Neuronal stem cell (in vitro differentiated cells): ENCODE data around the gene CCS.

Experiments
- DNase-seq: peaks from one replicate; pipeline ENCODE4 v3.0.0-alpha.2; 2013; ENCODE audit warnings: low spot score
- H2AFZ ChIP-seq: one replicate; pipeline ENCODE4 v1.6.1; 2013; ENCODE audit warnings: mild to moderate bottlenecking, low read length, inconsistent platforms
- H2AK5ac ChIP-seq: 2 replicates; pipeline ENCODE4 v1.6.1; 2013; ENCODE audit warnings: low read depth, mild to moderate bottlenecking, inconsistent platforms, low read length, moderate library complexity, mixed read lengths
- H2BK120ac ChIP-seq: 2 replicates; pipeline ENCODE4 v1.6.1; 2013; ENCODE audit warnings: low read depth, mild to moderate bottlenecking, inconsistent platforms, low read length, moderate library complexity, mixed read lengths
- H2BK12ac ChIP-seq: one replicate; pipeline ENCODE4 v1.6.1; 2013; ENCODE audit warnings: low read length, inconsistent platforms
- H2BK15ac ChIP-seq: 2 replicates; pipeline ENCODE4 v1.6.1; 2013; ENCODE audit warnings: mild to moderate bottlenecking, low read length, inconsistent platforms, mixed read lengths
- H2BK5ac ChIP-seq: one replicate; pipeline ENCODE4 v1.6.1; 2013; ENCODE audit warnings: inconsistent platforms, mild to moderate bottlenecking, low read length, moderate library complexity
- H3K14ac ChIP-seq: one replicate; pipeline ENCODE4 v1.6.1; 2013; ENCODE audit warnings: low read length, inconsistent platforms
- H3K18ac ChIP-seq: 2 replicates; pipeline ENCODE4 v1.6.1; 2013; ENCODE audit warnings: low read length, inconsistent platforms
- H3K23ac ChIP-seq: 2 replicates; pipeline ENCODE4 v1.6.1; 2013; ENCODE audit warnings: low read depth, mild to moderate bottlenecking, mixed read lengths, low read length, inconsistent platforms; ENCODE audit not compliant: poor library complexity
- H3K27ac ChIP-seq: replicated peaks from 3 replicates; pipeline ENCODE4 v1.5.1; 2013; ENCODE audit warnings: low read length, inconsistent platforms
- H3K27me3 ChIP-seq, 3 experiments: 2 replicates each; pipeline ENCODE4 v1.6.1; 2013; ENCODE audit warnings: low read length in 3 of 3, mild to moderate bottlenecking in 2 of 3, inconsistent platforms in 1 of 3, low read depth in 1 of 3, mixed read lengths in 1 of 3, moderate library complexity in 1 of 3; ENCODE audit not compliant: control insufficient read depth in 3 of 3, insufficient read depth in 3 of 3
- H3K36me3 ChIP-seq, 2 donors: replicated peaks in 1 of 2; 2 replicates each; pipeline ENCODE4 v1.6.1; 2013; ENCODE audit warnings: low read length in 2 of 2; ENCODE audit not compliant: control insufficient read depth in 2 of 2, insufficient read depth in 2 of 2
- H3K4ac ChIP-seq: 2 replicates; pipeline ENCODE4 v1.6.1; 2013; ENCODE audit warnings: inconsistent platforms, mild to moderate bottlenecking, low read length, moderate library complexity
- H3K4me1 ChIP-seq, 2 donors: 1 replicate in 1 of 2; 2 replicates in 1 of 2; pipeline ENCODE4 v1.6.1; 2013; ENCODE audit warnings: low read length in 2 of 2, low read depth in 1 of 2; ENCODE audit not compliant: control insufficient read depth in 2 of 2, insufficient read depth in 1 of 2
- H3K4me2 ChIP-seq: one replicate; pipeline ENCODE4 v1.6.1; 2013; ENCODE audit warnings: mild to moderate bottlenecking, low read length, inconsistent platforms; ENCODE audit not compliant: insufficient read depth, poor library complexity, severe bottlenecking
- H3K4me3 ChIP-seq, 2 donors: 2 replicates each; pipeline ENCODE4 v1.5.1; 2013; ENCODE audit warnings: low read length in 2 of 2, mild to moderate bottlenecking in 2 of 2, inconsistent platforms in 1 of 2, moderate library complexity in 1 of 2
- H3K79me1 ChIP-seq: one replicate; pipeline ENCODE4 v1.6.1; 2013; ENCODE audit warnings: low read depth, mild to moderate bottlenecking, inconsistent platforms, low read length, moderate library complexity
- H3K9ac ChIP-seq: one replicate; pipeline ENCODE4 v1.6.1; 2013; ENCODE audit warnings: mild to moderate bottlenecking, low read depth, low read length, inconsistent platforms; ENCODE audit not compliant: poor library complexity
- H3K9me3 ChIP-seq, 2 donors: replicated peaks in 1 of 2; 2 replicates each; pipeline versions ENCODE3 to v1.6.1; 2013; ENCODE audit warnings: low read length in 2 of 2, mild to moderate bottlenecking in 2 of 2, inconsistent platforms in 1 of 2, low read depth in 1 of 2, mixed read lengths in 1 of 2, moderate library complexity in 1 of 2; ENCODE audit not compliant: control insufficient read depth in 2 of 2, insufficient read depth in 1 of 2
- H4K8ac ChIP-seq: one replicate; pipeline ENCODE4 v1.6.1; 2013; ENCODE audit warnings: low read depth, mild to moderate bottlenecking, inconsistent platforms, low read length, moderate library complexity
- H4K91ac ChIP-seq: one replicate; pipeline ENCODE4 v1.6.1; 2013; ENCODE audit warnings: low read length, low read depth, mild to moderate bottlenecking, inconsistent platforms; ENCODE audit not compliant: poor library complexity
- WGBS, 2 donors: extraction: QIAGEN DNeasy Blood & Tissue Kit; methylation state at CpG; one replicate each; pipeline ENCODE4 v1.1.7; 2013; ENCODE audit warnings: missing lambda C conversion rate in 2 of 2, mixed read lengths in 1 of 2; ENCODE audit not compliant: insufficient read length in 2 of 2, insufficient replicate concordance in 1 of 2; ENCODE audit errors: extremely low coverage in 2 of 2; 5-methylcytosine and 5-hydroxymethylcytosine counted together

Gene CCS

GRCh38 chr11:66550887-66551286, 42.1 kb upstream of the CCS start:
- Histone ChIP-seq H2AFZ (no peak overlapping the region), H3K4me2 (no peak overlapping the region), H2BK15ac (no peak overlapping the region), H3K18ac (no peak overlapping the region), H3K79me1 (no peaks in the 10 kb centered on the region), H3K4me3 (no peak overlapping the region), H4K91ac (no peak overlapping the region), H2BK120ac (no peak overlapping the region), H3K27me3 (peaks cover 0 to 14% (median 0%) of the 10 kb centered on the region in 3 experiments), H2BK5ac (no peak overlapping the region), H3K9ac (no peak overlapping the region), H3K4ac (no peak overlapping the region), H2BK12ac (no peak overlapping the region), H4K8ac (no peak overlapping the region), H2AK5ac (peak overlapping the region; percentile 56), H3K4me1 (peaks cover 10 to 26% of the 10 kb centered on the region in 2 donors), H3K27ac (no peak overlapping the region), H3K9me3 (no peaks in the 10 kb centered on the region), H3K23ac (no peak overlapping the region), H3K36me3 (no peaks in the 10 kb centered on the region), H3K14ac (no peak overlapping the region)
- DNase-seq, result no peak
- WGBS, 2 donors, result no CpG with 5 or more reads among the region's 4 CpGs

GRCh38 chr11:66554602-66555001, 38.4 kb upstream of the CCS start:
- Histone ChIP-seq H2AFZ (no peak overlapping the region), H2BK5ac (peak overlapping the region; percentile 71), H3K9ac (no peak overlapping the region), H2BK15ac (no peak overlapping the region), H3K27ac (no peak overlapping the region), H3K4me3 (no peak overlapping the region), H3K4me2 (no peak overlapping the region), H3K4me1 (peaks cover 0 to 4% of the 10 kb centered on the region in 2 donors), H3K9me3 (no peaks in the 10 kb centered on the region), H2BK12ac (no peak overlapping the region), H3K79me1 (no peaks in the 10 kb centered on the region), H3K18ac (peak overlapping the region; percentile 19), H3K23ac (no peak overlapping the region), H2AK5ac (no peak overlapping the region), H4K91ac (no peak overlapping the region), H2BK120ac (no peak overlapping the region), H3K27me3 (peaks cover 0 to 14% (median 0%) of the 10 kb centered on the region in 3 experiments), H4K8ac (no peak overlapping the region), H3K14ac (no peak overlapping the region), H3K4ac (no peak overlapping the region), H3K36me3 (no peaks in the 10 kb centered on the region)
- DNase-seq, result no peak
- no CpG with 5 or more reads among the region's 5 CpGs for WGBS, 2 donors

- H3K9ac ChIP-seq, result no peak overlapping the region
- H2BK5ac ChIP-seq, result peak overlapping the region; percentile 66
These were observed 37.6 kb upstream of the CCS start for GRCh38 chr11:66555416-66555815.

GRCh38 chr11:66556086-66556485, 36.9 kb upstream of the CCS start:
- no peak overlapping the region for H4K8ac ChIP-seq
- peaks cover 0 to 14% (median 0%) of the 10 kb centered on the region in 3 experiments for H3K27me3 ChIP-seq
- H2BK120ac ChIP-seq, result no peak overlapping the region
- H3K9ac ChIP-seq, result no peak overlapping the region
- peaks cover 0 to 1% of the 10 kb centered on the region in 2 donors for H3K36me3 ChIP-seq
- peaks cover 0 to 4% of the 10 kb centered on the region in 2 donors for H3K4me1 ChIP-seq
- H2BK15ac ChIP-seq, result no peak overlapping the region
- peak overlapping the region; percentile 71 for H3K14ac ChIP-seq
- peak overlapping the region; percentile 64 for H3K18ac ChIP-seq
- no CpG with 5 or more reads among the region's 7 CpGs for WGBS, 2 donors
- H2AK5ac ChIP-seq, result no peak overlapping the region
- H3K23ac ChIP-seq, result peak overlapping the region; percentile 89
- no peak overlapping the region for H2AFZ ChIP-seq
- no peaks in the 10 kb centered on the region for H3K9me3 ChIP-seq
- no peak overlapping the region for H4K91ac ChIP-seq
- no peak overlapping the region for H3K4ac ChIP-seq
- no peak overlapping the region for H2BK12ac ChIP-seq
- no peak for DNase-seq
- no peak overlapping the region for H3K4me2 ChIP-seq
- H3K79me1 ChIP-seq, result no peaks in the 10 kb centered on the region
- H3K27ac ChIP-seq, result no peak overlapping the region
- H3K4me3 ChIP-seq, result no peak overlapping the region
- peak overlapping the region; percentile 66 for H2BK5ac ChIP-seq

More at GRCh38 chr11:66555416-66555815, 37.6 kb upstream of the CCS start:
- no peak overlapping the region for H3K4me2 ChIP-seq
- H2BK12ac ChIP-seq, result no peak overlapping the region
- peak overlapping the region; percentile 64 for H3K18ac ChIP-seq
- no peak overlapping the region for H3K27ac ChIP-seq
- H2AFZ ChIP-seq, result no peak overlapping the region
- H2AK5ac ChIP-seq, result no peak overlapping the region
- no peak overlapping the region for H2BK120ac ChIP-seq
- H3K9me3 ChIP-seq, result no peaks in the 10 kb centered on the region
- DNase-seq, result no peak
- H4K91ac ChIP-seq, result no peak overlapping the region
- H3K36me3 ChIP-seq, result peaks cover 0 to under 1% of the 10 kb centered on the region in 2 donors
- H3K14ac ChIP-seq, result peak overlapping the region; percentile 71
- H3K23ac ChIP-seq, result no peak overlapping the region
- H4K8ac ChIP-seq, result no peak overlapping the region
- no peaks in the 10 kb centered on the region for H3K79me1 ChIP-seq
- H3K4ac ChIP-seq, result no peak overlapping the region
- H3K4me1 ChIP-seq, result peaks cover 0 to 4% of the 10 kb centered on the region in 2 donors
- WGBS, 2 donors, result no CpG with 5 or more reads among the region's 3 CpGs
- H2BK15ac ChIP-seq, result peak overlapping the region; percentile 75
- H3K4me3 ChIP-seq, result peak overlapping the region in 1 of 2 donors; percentile 6
- H3K27me3 ChIP-seq, result peaks cover 0 to 14% (median 0%) of the 10 kb centered on the region in 3 experiments
